Measurements from ENCODE around the gene ZG16.

- TF ChIP-seq CTCF (IDR thresholded peaks at IDR 0.05; ENCODE audit: low read length) (peak; percentile 83), EZH2phosphoT487 (IDR thresholded peaks at IDR 0.05; ENCODE audit: low read length) (no peak), EZH2 (optimal IDR thresholded peaks at IDR 0.05; ENCODE audit: low read depth, low read length) (no peak)
Measured at GRCh38 chr16:29815793-29816693, 38.0 kb downstream of the ZG16 start, which contains the start of gene PAGR1.

Data from MM.1S (cell line).